HG03460 (cell line): ENCODE results near the gene ERCC8.
"Not testable (repeated sequence)": the region's sequence is repeated elsewhere in the genome, so short reads cannot be mapped to it uniquely, and the experiment has no call there.

Experiments
- ATAC-seq: cut with Tn5 transposase; IDR thresholded peaks from one replicate; pipeline ENCODE4 v1.9.1; 2021; ENCODE audit not compliant: unreplicated experiment

Gene ERCC8, protein sequence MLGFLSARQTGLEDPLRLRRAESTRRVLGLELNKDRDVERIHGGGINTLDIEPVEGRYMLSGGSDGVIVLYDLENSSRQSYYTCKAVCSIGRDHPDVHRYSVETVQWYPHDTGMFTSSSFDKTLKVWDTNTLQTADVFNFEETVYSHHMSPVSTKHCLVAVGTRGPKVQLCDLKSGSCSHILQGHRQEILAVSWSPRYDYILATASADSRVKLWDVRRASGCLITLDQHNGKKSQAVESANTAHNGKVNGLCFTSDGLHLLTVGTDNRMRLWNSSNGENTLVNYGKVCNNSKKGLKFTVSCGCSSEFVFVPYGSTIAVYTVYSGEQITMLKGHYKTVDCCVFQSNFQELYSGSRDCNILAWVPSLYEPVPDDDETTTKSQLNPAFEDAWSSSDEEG

GRCh38 chr5:60944904-60945812 lies at the start of gene ERCC8, which contains the start of gene NDUFAF2:
ERCC8 (minus strand) TSS chr5:60945070; CDS start chr5:60945008, 62 bp downstream.
NDUFAF2 (plus strand) TSS chr5:60945205; CDS start chr5:60945256, 51 bp downstream.
- peak; percentile 100 for ATAC-seq

DNA sequence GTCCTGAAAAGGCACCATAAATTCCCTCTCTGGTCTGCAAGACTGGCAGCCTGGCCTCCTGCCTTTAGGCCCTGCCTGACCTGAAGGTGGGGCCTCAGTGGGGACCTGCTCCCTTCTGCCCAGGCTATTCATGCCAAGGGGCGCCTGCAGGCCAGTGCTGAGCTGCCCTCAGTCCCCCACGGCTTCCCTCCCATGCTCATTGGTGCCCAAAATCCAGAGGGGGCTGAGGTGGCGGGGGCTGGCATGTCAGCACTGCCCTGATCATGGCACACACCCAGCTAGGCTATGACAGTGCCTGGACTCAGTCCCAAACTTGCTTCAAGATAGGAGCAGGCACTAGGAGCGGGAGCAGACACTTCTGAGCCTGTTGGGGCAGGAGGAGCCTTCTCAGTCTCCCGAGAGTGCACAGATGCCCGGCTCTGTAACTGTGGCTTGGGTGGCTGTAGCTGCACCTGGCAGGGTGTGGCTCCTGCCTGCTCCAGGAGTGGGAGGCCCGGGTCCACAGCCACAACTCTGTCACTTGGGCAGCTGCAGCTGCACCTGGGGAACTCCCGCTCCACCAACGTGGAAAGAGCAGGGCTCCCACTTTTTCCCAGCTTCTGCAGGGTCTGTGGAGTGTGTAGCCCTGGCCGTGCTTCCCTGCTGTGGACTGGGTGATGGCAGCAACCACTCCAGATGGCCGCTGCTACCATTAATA lies 49.2 kb upstream of the ERCC8 start:
- no peak for ATAC-seq

- no peak for ATAC-seq
Measured at GRCh38 chr5:60993425-60993824, 48.6 kb upstream of the ERCC8 start.

DNA sequence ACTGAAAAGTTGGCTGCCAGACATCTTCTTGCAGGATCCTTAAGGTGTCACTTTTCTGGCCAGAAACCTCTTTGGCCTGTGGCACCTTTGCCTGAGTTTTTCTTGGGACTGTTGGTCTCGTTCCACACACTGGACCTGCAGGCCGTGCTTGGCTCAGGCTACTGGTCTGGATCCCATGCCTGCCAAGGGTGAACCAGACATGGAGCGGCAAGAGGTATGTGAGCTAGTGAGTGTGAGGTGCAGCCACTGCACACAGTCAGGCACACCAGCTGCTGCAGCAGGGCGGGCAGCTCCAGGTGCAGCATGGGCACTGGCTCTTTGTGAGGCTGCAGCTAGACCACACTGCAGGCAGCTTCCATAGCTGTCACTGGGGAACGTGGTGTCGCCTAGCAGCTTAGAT lies 48.0 kb upstream of the ERCC8 start:
- no peak for ATAC-seq

DNA sequence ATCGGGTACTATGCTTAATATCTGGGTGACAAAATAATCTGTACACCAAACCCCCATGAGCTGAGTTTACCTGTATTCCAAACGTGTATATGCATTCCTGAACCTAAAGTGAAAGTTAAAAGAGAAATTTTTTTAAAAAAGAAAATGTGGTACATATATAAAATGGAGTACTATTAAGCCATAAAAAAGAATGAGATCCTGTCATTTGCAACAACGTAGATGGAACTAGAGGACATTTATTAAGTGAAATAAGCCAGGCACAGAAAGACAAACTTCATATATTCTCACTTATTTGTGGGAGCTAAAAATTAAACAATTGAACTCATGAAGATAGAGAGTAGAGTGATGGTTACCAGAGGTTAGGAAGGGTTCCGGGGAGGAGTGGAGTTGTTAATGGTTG lies 44.9 kb upstream of the ERCC8 start:
- no peak for ATAC-seq

DNA sequence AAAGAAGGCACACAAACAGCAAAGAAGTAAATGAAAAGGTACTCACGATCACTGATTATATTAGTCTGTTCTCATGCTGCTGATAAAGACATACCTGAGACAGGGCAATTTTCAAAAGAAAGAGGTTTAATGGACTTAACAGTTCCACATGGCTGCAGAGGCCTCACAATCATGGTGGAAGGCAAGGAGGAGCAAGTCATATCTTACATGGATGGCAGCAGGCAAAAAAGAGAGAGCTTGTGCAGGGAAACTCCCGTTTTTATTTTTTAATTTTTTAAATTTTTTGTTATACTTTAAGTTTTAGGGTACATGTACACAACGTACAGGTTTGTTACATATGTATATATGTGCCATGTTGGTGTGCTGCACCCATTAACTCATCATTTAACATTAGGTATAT lies 37.3 kb upstream of the ERCC8 start:
- not testable (repeated sequence) for ATAC-seq

GRCh38 chr5:60980511-60980910 lies 35.6 kb upstream of the ERCC8 start:
- ATAC-seq, result no peak

- ATAC-seq, result no peak
Measured at GRCh38 chr5:60978968-60979367, 34.1 kb upstream of the ERCC8 start.

DNA sequence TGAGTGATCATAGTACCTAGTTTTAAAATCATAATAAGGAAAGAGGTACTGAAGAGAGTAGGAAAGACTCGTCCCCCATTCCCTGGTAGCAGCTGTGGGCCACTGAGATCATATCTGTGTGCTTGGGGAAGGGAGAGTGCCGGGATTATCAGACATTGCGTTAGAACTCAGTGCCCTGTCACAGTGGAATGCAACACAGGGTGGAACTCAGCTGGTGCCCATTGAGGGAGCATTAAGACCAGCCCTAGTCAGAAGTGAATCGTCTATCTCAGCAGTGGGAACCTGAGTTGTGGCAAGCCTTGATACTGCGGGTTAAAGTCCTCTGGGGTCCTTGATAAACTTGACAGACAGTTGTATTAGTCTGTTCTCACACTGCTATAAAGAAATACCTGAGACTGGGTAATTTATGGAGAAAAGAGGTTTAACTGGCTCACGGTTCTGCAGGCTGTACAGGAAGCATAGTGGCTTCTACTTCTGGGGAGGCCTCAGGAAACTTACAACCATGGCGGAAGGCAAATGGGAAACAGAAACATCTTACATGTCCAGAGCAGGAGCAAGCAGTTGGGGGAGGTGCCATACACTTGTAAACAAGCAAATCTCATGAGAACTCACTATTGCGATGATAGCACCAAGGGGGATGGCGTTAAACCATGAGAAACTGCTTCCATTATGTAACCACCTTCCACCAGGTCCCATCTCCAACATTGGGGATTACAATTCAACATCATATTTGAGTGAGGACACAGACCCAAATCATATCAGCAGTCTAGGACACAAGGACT lies 33.3 kb upstream of the ERCC8 start:
- ATAC-seq, result no peak

- ATAC-seq, result no peak
Measured at GRCh38 chr5:60972231-60972630, 27.4 kb upstream of the ERCC8 start.

DNA sequence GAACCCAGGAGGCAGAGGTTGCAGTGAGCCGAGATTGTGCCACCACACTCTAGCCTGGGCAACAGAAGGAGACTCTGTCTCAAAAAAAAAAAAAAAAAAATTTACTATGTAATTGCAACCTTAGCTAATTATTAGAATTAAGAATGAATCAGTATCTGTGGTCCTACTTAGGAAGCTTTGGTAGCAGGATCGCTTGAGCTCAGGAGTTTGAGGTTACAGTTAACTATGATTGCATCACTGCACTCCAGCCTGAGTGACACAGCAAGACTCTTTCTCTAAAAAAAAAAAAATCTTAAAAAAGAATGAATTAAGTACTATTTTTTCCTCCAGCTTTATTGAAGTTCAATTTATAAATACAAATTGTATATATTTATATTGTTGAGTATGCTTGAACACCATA lies 16.8 kb upstream of the ERCC8 start:
- ATAC-seq, result no peak

- no peak for ATAC-seq
Measured at GRCh38 chr5:60960591-60960990, 15.7 kb upstream of the ERCC8 start.

GRCh38 chr5:60959156-60959555 lies 14.3 kb upstream of the ERCC8 start:
- no peak for ATAC-seq

DNA sequence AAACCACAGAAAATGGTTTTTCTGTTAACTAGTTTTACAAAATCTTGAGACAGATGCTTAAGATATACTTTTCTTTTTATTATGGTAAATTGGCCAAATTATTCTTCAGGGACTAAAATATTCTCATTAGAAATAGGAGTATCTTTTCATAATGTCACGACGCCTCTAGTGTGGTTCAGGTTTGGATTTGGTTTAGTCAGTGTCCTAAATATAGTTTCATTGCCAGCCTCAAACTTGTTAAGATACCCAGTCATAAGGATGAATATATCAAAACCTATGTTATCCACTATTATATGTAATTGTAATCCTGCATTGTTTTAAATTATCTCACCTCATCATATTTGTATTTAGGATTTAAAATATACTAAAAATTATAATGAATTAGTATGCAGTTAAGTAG lies 13.8 kb upstream of the ERCC8 start:
- ATAC-seq, result no peak

- no peak for ATAC-seq
Measured at GRCh38 chr5:60958088-60958487, 13.2 kb upstream of the ERCC8 start.

GRCh38 chr5:60955239-60955638 lies 10.4 kb upstream of the ERCC8 start:
- ATAC-seq, result no peak

- no peak for ATAC-seq
Measured at GRCh38 chr5:60948738-60949137, 3.9 kb upstream of the ERCC8 start.

GRCh38 chr5:60945813-60946187 lies 930 bp upstream of the ERCC8 start:
- ATAC-seq, result peak; percentile 21

DNA sequence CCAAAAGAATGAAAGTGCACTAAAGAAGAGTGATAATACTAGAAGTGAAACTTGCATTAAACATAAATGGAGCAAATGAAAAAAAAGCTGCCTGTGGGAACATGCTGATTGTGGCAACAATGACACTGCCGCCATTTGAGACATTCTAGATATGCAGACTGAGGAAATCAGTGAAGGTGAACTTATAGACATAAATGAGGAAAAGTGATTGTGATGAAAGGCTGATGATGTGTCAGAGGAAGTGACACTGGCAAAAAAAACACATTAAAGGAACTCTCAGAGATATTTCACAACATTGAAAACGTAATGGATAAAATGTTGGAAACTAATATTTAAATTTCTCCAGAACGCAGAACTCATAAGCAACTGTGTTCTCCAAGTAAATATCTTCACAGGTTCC lies 1.2 kb downstream of the ERCC8 start:
- no peak for ATAC-seq

- ATAC-seq, result no peak
Measured at GRCh38 chr5:60929024-60929423, 15.8 kb downstream of the ERCC8 start.

GRCh38 chr5:60927450-60927849 lies 17.4 kb downstream of the ERCC8 start:
- no peak for ATAC-seq
